ENCODE results near the gene SPSB1. TPM values are rescaled to one million over a fixed set of nuclear protein-coding genes. Genes with fewer than 3 reads are reported as not detected.

SPSB1 gene
- total RNA-seq, 1 experiment from 2014 or later = 4.3 TPM

DNA sequence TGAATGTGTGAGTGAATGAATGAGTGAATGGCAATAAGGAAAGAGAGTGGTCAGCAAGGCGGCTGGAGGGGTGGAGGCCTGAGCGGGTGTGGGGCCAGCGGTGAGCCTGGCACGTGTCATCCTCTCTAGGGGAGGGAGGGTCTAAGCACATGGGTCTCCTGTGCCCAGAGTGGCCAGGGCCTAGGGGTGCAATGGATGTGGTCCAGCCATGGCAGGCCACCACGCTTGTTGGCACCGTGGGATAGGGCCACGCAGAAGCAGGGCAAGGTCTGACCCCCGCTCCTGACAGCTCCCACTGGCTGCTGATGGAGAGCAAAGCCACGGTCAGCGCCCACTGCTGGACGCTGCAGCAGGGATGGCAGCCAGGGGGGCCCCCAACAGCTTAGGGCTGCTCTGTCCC, 19.5 kb upstream of the SPSB1 start:
- ATAC-seq = no peak
- TF ChIP-seq NFYB (CRISPR knock-in tag; conservative IDR thresholded peaks at IDR 0.05; ENCODE audit: low read depth) (no peak), FOXK1 (CRISPR knock-in tag; IDR thresholded peaks at IDR 0.05) (no peak), MXD4 (CRISPR knock-in tag; IDR thresholded peaks at IDR 0.05; ENCODE audit: borderline replicate concordance) (no peak), TP53 (CRISPR knock-in tag; IDR thresholded peaks at IDR 0.05) (no peak), SMAD4 (CRISPR knock-in tag; IDR thresholded peaks at IDR 0.05) (no peak), ZNF671 (CRISPR knock-in tag; IDR thresholded peaks at IDR 0.05) (no peak), SP1 (CRISPR knock-in tag; conservative IDR thresholded peaks at IDR 0.05) (no peak), JAZF1 (CRISPR knock-in tag; IDR thresholded peaks at IDR 0.05) (no peak)
- TF ChIP-seq, protein P1, sequence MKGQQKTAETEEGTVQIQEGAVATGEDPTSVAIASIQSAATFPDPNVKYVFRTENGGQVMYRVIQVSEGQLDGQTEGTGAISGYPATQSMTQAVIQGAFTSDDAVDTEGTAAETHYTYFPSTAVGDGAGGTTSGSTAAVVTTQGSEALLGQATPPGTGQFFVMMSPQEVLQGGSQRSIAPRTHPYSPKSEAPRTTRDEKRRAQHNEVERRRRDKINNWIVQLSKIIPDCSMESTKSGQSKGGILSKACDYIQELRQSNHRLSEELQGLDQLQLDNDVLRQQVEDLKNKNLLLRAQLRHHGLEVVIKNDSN (CRISPR knock-in tag; IDR thresholded peaks at IDR 0.05) = no peak
- POLR2A ChIA-PET = no interaction called here
- no peaks in the 10 kb centered on the region for H3K36me3 Mint-ChIP-seq
- no peak for DNase-seq (ENCODE audit: low spot score)
- H3K27me3 Mint-ChIP-seq (ENCODE audit: low read depth) = no peaks in the 10 kb centered on the region; the same call in 1 of the 2 replicates
- no peaks in the 10 kb centered on the region for H3K9me3 Mint-ChIP-seq
- H3K4me3 Mint-ChIP-seq = no peak overlapping the region
- H3K4me1 Mint-ChIP-seq = peaks cover 18% of the 10 kb centered on the region
- no peak overlapping the region for H3K27ac Mint-ChIP-seq
- CTCF ChIA-PET = interaction anchor here (0.6 to 2.4 kb wide), 6 partner anchors 22 to 183 kb away, joined by 3 to 12 read pairs (median 4); no protein-coding TSS in a partner anchor

DNA sequence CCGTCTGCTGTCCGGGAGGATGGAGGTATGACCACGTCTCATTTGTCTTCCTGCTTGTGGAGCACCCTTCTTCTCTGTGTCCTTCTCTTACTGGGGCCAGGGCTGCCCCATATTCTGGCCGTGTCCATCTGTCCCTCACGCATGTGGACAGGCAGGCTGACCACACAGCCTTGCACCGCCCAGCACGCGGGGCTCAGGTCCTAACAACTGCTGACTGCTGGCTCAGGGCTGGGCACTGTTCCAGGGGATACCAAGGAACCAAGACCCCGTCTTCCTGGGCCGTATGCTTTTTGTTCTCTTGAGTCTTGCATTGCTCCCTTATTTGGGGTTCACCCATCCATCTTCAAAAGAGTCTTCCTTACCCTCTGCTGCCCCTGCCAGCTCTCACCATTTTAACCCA, 17.5 kb upstream of the SPSB1 start:
- Mint-ChIP-seq H3K9me3 (no peaks in the 10 kb centered on the region), H3K4me1 (peaks cover 29% of the 10 kb centered on the region), H3K4me3 (no peak overlapping the region), H3K27ac (no peak overlapping the region), H3K36me3 (no peaks in the 10 kb centered on the region), H3K27me3 (ENCODE audit: low read depth) (no peaks in the 10 kb centered on the region; the same call in 1 of the 2 replicates)
- ChIA-PET POLR2A (no interaction called here), CTCF (interaction anchor here (1.0 to 2.3 kb wide), 5 partner anchors 8 to 340 kb away, joined by 3 to 12 read pairs (median 8); no protein-coding TSS in a partner anchor)
- no peak for DNase-seq (ENCODE audit: low spot score)
- TF ChIP-seq, protein P2, sequence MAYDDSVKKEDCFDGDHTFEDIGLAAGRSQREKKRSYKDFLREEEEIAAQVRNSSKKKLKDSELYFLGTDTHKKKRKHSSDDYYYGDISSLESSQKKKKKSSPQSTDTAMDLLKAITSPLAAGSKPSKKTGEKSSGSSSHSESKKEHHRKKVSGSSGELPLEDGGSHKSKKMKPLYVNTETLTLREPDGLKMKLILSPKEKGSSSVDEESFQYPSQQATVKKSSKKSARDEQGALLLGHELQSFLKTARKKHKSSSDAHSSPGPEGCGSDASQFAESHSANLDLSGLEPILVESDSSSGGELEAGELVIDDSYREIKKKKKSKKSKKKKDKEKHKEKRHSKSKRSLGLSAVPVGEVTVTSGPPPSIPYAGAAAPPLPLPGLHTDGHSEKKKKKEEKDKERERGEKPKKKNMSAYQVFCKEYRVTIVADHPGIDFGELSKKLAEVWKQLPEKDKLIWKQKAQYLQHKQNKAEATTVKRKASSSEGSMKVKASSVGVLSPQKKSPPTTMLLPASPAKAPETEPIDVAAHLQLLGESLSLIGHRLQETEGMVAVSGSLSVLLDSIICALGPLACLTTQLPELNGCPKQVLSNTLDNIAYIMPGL (CRISPR knock-in tag; IDR thresholded peaks at IDR 0.05) = no peak
- TF ChIP-seq FOXK1 (CRISPR knock-in tag; IDR thresholded peaks at IDR 0.05) (no peak), ZNF232 (CRISPR knock-in tag; IDR thresholded peaks at IDR 0.05) (no peak), TP53 (CRISPR knock-in tag; IDR thresholded peaks at IDR 0.05) (no peak), FOXP1 (CRISPR knock-in tag; IDR thresholded peaks at IDR 0.05; ENCODE audit: borderline replicate concordance) (no peak), PRRX2 (CRISPR knock-in tag; IDR thresholded peaks at IDR 0.05) (no peak), ZNF416 (CRISPR knock-in tag; IDR thresholded peaks at IDR 0.05) (no peak), NFATC4 (CRISPR knock-in tag; IDR thresholded peaks at IDR 0.05) (no peak), NFYB (CRISPR knock-in tag; conservative IDR thresholded peaks at IDR 0.05; ENCODE audit: low read depth) (no peak), JAZF1 (CRISPR knock-in tag; IDR thresholded peaks at IDR 0.05) (no peak), TEAD4 (CRISPR knock-in tag; IDR thresholded peaks at IDR 0.05) (no peak)
- TF ChIP-seq, protein P3, sequence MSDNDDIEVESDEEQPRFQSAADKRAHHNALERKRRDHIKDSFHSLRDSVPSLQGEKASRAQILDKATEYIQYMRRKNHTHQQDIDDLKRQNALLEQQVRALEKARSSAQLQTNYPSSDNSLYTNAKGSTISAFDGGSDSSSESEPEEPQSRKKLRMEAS (CRISPR knock-in tag; IDR thresholded peaks at IDR 0.05) = no peak
- TF ChIP-seq, protein P4, sequence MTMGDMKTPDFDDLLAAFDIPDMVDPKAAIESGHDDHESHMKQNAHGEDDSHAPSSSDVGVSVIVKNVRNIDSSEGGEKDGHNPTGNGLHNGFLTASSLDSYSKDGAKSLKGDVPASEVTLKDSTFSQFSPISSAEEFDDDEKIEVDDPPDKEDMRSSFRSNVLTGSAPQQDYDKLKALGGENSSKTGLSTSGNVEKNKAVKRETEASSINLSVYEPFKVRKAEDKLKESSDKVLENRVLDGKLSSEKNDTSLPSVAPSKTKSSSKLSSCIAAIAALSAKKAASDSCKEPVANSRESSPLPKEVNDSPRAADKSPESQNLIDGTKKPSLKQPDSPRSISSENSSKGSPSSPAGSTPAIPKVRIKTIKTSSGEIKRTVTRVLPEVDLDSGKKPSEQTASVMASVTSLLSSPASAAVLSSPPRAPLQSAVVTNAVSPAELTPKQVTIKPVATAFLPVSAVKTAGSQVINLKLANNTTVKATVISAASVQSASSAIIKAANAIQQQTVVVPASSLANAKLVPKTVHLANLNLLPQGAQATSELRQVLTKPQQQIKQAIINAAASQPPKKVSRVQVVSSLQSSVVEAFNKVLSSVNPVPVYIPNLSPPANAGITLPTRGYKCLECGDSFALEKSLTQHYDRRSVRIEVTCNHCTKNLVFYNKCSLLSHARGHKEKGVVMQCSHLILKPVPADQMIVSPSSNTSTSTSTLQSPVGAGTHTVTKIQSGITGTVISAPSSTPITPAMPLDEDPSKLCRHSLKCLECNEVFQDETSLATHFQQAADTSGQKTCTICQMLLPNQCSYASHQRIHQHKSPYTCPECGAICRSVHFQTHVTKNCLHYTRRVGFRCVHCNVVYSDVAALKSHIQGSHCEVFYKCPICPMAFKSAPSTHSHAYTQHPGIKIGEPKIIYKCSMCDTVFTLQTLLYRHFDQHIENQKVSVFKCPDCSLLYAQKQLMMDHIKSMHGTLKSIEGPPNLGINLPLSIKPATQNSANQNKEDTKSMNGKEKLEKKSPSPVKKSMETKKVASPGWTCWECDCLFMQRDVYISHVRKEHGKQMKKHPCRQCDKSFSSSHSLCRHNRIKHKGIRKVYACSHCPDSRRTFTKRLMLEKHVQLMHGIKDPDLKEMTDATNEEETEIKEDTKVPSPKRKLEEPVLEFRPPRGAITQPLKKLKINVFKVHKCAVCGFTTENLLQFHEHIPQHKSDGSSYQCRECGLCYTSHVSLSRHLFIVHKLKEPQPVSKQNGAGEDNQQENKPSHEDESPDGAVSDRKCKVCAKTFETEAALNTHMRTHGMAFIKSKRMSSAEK (CRISPR knock-in tag; IDR thresholded peaks at IDR 0.05; ENCODE audit: borderline replicate concordance) = no peak
- TF ChIP-seq, protein P5, sequence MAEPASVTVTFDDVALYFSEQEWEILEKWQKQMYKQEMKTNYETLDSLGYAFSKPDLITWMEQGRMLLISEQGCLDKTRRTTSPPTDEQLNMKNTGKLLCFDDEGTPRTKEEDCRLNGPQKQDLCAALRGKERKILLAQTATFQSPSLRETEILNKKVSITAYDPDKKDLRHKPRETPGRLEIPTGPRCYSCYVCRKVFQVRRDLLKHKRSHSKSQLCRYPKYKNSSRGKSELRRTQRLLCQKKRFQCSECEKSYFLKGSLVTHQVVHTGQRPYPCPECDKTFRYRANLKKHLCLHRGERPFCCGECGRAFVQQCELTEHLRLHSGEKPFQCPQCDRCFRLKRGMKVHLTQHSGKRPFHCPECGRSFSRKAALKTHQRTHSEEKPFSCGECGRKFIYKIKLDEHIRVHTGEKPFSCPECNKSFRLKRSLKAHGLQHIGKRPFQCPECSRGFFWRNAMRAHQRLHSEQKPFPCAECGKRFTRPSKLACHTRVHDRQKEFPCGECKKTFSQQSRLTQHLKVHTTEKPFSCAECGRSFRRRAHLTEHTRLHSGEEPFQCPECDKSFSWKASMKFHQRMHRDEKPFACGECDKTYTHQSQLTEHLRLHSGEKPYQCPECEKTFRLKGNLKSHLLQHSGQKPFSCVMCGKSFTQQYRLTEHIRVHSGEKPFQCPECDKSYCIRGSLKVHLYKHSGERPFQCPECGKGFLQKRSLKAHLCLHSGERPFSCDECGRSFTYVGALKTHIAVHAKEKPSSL (CRISPR knock-in tag; conservative IDR thresholded peaks at IDR 0.05) = no peak
- ATAC-seq = no peak
